ENCODE measurements around the gene SVIL. TPM values are rescaled to one million over a fixed set of nuclear protein-coding genes. Genes with fewer than 3 reads are reported as not detected.
A peak's percentile ranks its signal among the peaks of the same experiment; 100 is the strongest.

The SVIL gene
- total and polyA plus RNA-seq, 2 donors (not counting 1 experiment from before 2014, with no cell fraction given), result 17.7 to 94.3 TPM

GRCh38 chr10:29663718-29664117, 28.9 kb upstream of the SVIL start:
- DNase-seq (ENCODE audit: low read depth in 2 of 2), result no peak

GRCh38 chr10:29658984-29659965, 24.5 kb upstream of the SVIL start:
- TF ChIP-seq EZH2 (IDR thresholded peaks at IDR 0.05; ENCODE audit: low read length, missing control alignments) (no peak), CTCF (conservative IDR thresholded peaks at IDR 0.05 in 1 of 2, IDR thresholded peaks at IDR 0.05 in 1 of 2; ENCODE audit: low read depth in 1 of 2, low read length in 2 of 2) (peak; percentile 48 to 55)
- Histone ChIP-seq H3K27ac (ENCODE audit: insufficient read depth, low read length) (peak overlapping the region; percentile 89), H3K4me2 (ENCODE audit: extremely low read depth, insufficient read depth, low read length) (peak overlapping the region; percentile 68), H3K27me3 (ENCODE audit: control insufficient read depth, insufficient read depth, low read length) (no peaks in the 10 kb centered on the region), H3K4me3 (replicated peaks in 1 of 4; ENCODE audit: control extremely low read depth in 1 of 4, insufficient read depth in 1 of 4, low read depth in 3 of 4, low read length in 4 of 4) (peak overlapping the region in 1 of 4 experiments; percentile 2), H3K79me2 (ENCODE audit: control insufficient read depth, insufficient read depth, low read length) (no peaks in the 10 kb centered on the region), H3K36me3 (ENCODE audit: control insufficient read depth, insufficient read depth, low read length) (peaks cover 2% of the 10 kb centered on the region), H4K20me1 (ENCODE audit: control insufficient read depth, extremely low read depth, insufficient read depth, low read length) (no peaks in the 10 kb centered on the region), H3K9me3 (ENCODE audit: control insufficient read depth, insufficient read depth, low read depth, low read length) (no peaks in the 10 kb centered on the region), H3K9ac (ENCODE audit: insufficient read depth, low read length) (peak overlapping the region; percentile 38), H2AFZ (ENCODE audit: low read length) (no peak overlapping the region), H3K4me1 (ENCODE audit: control insufficient read depth, extremely low read depth, insufficient read depth, low read length) (peaks cover 11% of the 10 kb centered on the region)
- peak; percentile 99 to 100 for DNase-seq (ENCODE audit: low read depth in 2 of 2)

More at GRCh38 chr10:29663718-29664117, 28.9 kb upstream of the SVIL start:
- no peaks in the 10 kb centered on the region for H3K36me3 ChIP-seq (ENCODE audit: control insufficient read depth, insufficient read depth, low read length)
- no peak overlapping the region for H3K4me3 ChIP-seq (replicated peaks in 1 of 4; ENCODE audit: control extremely low read depth in 1 of 4, insufficient read depth in 1 of 4, low read depth in 3 of 4, low read length in 4 of 4)
- no peak overlapping the region for H3K9ac ChIP-seq (ENCODE audit: insufficient read depth, low read length)
- no peaks in the 10 kb centered on the region for H3K9me3 ChIP-seq (ENCODE audit: control insufficient read depth, insufficient read depth, low read depth, low read length)
- no peak overlapping the region for H2AFZ ChIP-seq (ENCODE audit: low read length)
- no peaks in the 10 kb centered on the region for H3K27me3 ChIP-seq (ENCODE audit: control insufficient read depth, insufficient read depth, low read length)
- no peak overlapping the region for H3K4me2 ChIP-seq (ENCODE audit: extremely low read depth, insufficient read depth, low read length)
- peaks cover 6% of the 10 kb centered on the region for H3K4me1 ChIP-seq (ENCODE audit: control insufficient read depth, extremely low read depth, insufficient read depth, low read length)
- no peaks in the 10 kb centered on the region for H4K20me1 ChIP-seq (ENCODE audit: control insufficient read depth, extremely low read depth, insufficient read depth, low read length)
- TF ChIP-seq CTCF (conservative IDR thresholded peaks at IDR 0.05 in 1 of 2, IDR thresholded peaks at IDR 0.05 in 1 of 2; ENCODE audit: low read depth in 1 of 2, low read length in 2 of 2) (no peak), EZH2 (IDR thresholded peaks at IDR 0.05; ENCODE audit: low read length, missing control alignments) (no peak)
- H3K79me2 ChIP-seq (ENCODE audit: control insufficient read depth, insufficient read depth, low read length), result no peaks in the 10 kb centered on the region
- H3K27ac ChIP-seq (ENCODE audit: insufficient read depth, low read length), result no peak overlapping the region

- Histone ChIP-seq H3K9ac (ENCODE audit: insufficient read depth, low read length) (no peak overlapping the region), H3K4me3 (replicated peaks in 1 of 4; ENCODE audit: control extremely low read depth in 1 of 4, insufficient read depth in 1 of 4, low read depth in 3 of 4, low read length in 4 of 4) (no peak overlapping the region), H2AFZ (ENCODE audit: low read length) (no peak overlapping the region), H3K79me2 (ENCODE audit: control insufficient read depth, insufficient read depth, low read length) (no peaks in the 10 kb centered on the region), H4K20me1 (ENCODE audit: control insufficient read depth, extremely low read depth, insufficient read depth, low read length) (no peaks in the 10 kb centered on the region), H3K9me3 (ENCODE audit: control insufficient read depth, insufficient read depth, low read depth, low read length) (no peaks in the 10 kb centered on the region), H3K27me3 (ENCODE audit: control insufficient read depth, insufficient read depth, low read length) (no peaks in the 10 kb centered on the region), H3K4me2 (ENCODE audit: extremely low read depth, insufficient read depth, low read length) (no peak overlapping the region), H3K36me3 (ENCODE audit: control insufficient read depth, insufficient read depth, low read length) (peaks cover 2% of the 10 kb centered on the region), H3K4me1 (ENCODE audit: control insufficient read depth, extremely low read depth, insufficient read depth, low read length) (peaks cover 11% of the 10 kb centered on the region), H3K27ac (ENCODE audit: insufficient read depth, low read length) (no peak overlapping the region)
- TF ChIP-seq CTCF (conservative IDR thresholded peaks at IDR 0.05 in 1 of 2, IDR thresholded peaks at IDR 0.05 in 1 of 2; ENCODE audit: low read depth in 1 of 2, low read length in 2 of 2) (no peak), EZH2 (IDR thresholded peaks at IDR 0.05; ENCODE audit: low read length, missing control alignments) (no peak)
- DNase-seq (ENCODE audit: low read depth in 2 of 2), result peak in 1 of 2 donors; percentile 54
These were observed 23.0 kb upstream of the SVIL start for GRCh38 chr10:29657719-29658274.

Measured in fibroblast of lung (primary cell).